ENCODE results near the gene MGME1.

MGME1 gene

GRCh38 chr20:18001131-18001921 is 32.5 kb downstream of the MGME1 start:
- H3K4me3 ChIP-seq (ENCODE audit: low read length in 2 of 2) = no peak overlapping the region
- no peak overlapping the region for H3K27ac ChIP-seq (replicated peaks; ENCODE audit: low read length)
- no peak overlapping the region for H2BK15ac ChIP-seq (ENCODE audit: low read length)
- no peak overlapping the region for H3K9ac ChIP-seq (ENCODE audit: low read depth, low read length, poor library complexity)
- H2BK120ac ChIP-seq (ENCODE audit: low read depth, low read length) = no peak overlapping the region
- peaks cover 6 to 13% of the 10 kb centered on the region in 2 donors for H3K4me1 ChIP-seq (ENCODE audit: control insufficient read depth in 2 of 2, insufficient read depth in 1 of 2, low read depth in 1 of 2, low read length in 2 of 2)
- H2BK12ac ChIP-seq (ENCODE audit: low read length) = no peak overlapping the region
- H4K91ac ChIP-seq (ENCODE audit: low read depth, low read length, poor library complexity) = no peak overlapping the region
- no peak overlapping the region for H3K4me2 ChIP-seq (ENCODE audit: insufficient read depth, low read length, poor library complexity, severe bottlenecking)
- DNase-seq (ENCODE audit: low spot score) = no peak
- no peak overlapping the region for H2BK5ac ChIP-seq (ENCODE audit: low read length)
- no peak overlapping the region for H2AK5ac ChIP-seq (ENCODE audit: low read depth, low read length)
- H3K9me3 ChIP-seq (replicated peaks in 1 of 2; ENCODE audit: control insufficient read depth in 2 of 2, insufficient read depth in 1 of 2, low read depth in 1 of 2, low read length in 2 of 2) = no peaks in the 10 kb centered on the region
- H2AFZ ChIP-seq (ENCODE audit: low read length) = peak overlapping the region; percentile 20
- whole genome bisulfite sequencing, 2 donors (ENCODE audit: extremely low coverage in 2 of 2, insufficient read length in 2 of 2, insufficient replicate concordance in 1 of 2) = no CpG with 5 or more reads among the region's 10 CpGs
- peak overlapping the region; percentile 3 for H3K18ac ChIP-seq (ENCODE audit: low read length)
- no peak overlapping the region for H3K14ac ChIP-seq (ENCODE audit: low read length)
- H3K27me3 ChIP-seq (ENCODE audit: control insufficient read depth in 3 of 3, insufficient read depth in 3 of 3, low read depth in 1 of 3, low read length in 3 of 3) = no peaks in the 10 kb centered on the region
- H3K23ac ChIP-seq (ENCODE audit: low read depth, low read length, poor library complexity) = no peak overlapping the region
- no peak overlapping the region for H4K8ac ChIP-seq (ENCODE audit: low read depth, low read length)
- H3K4ac ChIP-seq (ENCODE audit: low read length) = no peak overlapping the region
- no peaks in the 10 kb centered on the region for H3K36me3 ChIP-seq (replicated peaks in 1 of 2; ENCODE audit: control insufficient read depth in 2 of 2, insufficient read depth in 2 of 2, low read length in 2 of 2)
- no peaks in the 10 kb centered on the region for H3K79me1 ChIP-seq (ENCODE audit: low read depth, low read length)

GRCh38 chr20:18003897-18004296 is 35.1 kb downstream of the MGME1 start:
- WGBS, 2 donors (ENCODE audit: extremely low coverage in 2 of 2, insufficient read length in 2 of 2, insufficient replicate concordance in 1 of 2) = no CpG with 5 or more reads among the region's 5 CpGs
- Histone ChIP-seq H4K8ac (ENCODE audit: low read depth, low read length) (no peak overlapping the region), H3K23ac (ENCODE audit: low read depth, low read length, poor library complexity) (no peak overlapping the region), H2BK5ac (ENCODE audit: low read length) (no peak overlapping the region), H2BK15ac (ENCODE audit: low read length) (no peak overlapping the region), H3K79me1 (ENCODE audit: low read depth, low read length) (no peaks in the 10 kb centered on the region), H3K9ac (ENCODE audit: low read depth, low read length, poor library complexity) (no peak overlapping the region), H3K4ac (ENCODE audit: low read length) (no peak overlapping the region), H2BK120ac (ENCODE audit: low read depth, low read length) (no peak overlapping the region), H3K4me2 (ENCODE audit: insufficient read depth, low read length, poor library complexity, severe bottlenecking) (no peak overlapping the region), H3K9me3 (replicated peaks in 1 of 2; ENCODE audit: control insufficient read depth in 2 of 2, insufficient read depth in 1 of 2, low read depth in 1 of 2, low read length in 2 of 2) (no peaks in the 10 kb centered on the region), H3K36me3 (replicated peaks in 1 of 2; ENCODE audit: control insufficient read depth in 2 of 2, insufficient read depth in 2 of 2, low read length in 2 of 2) (no peaks in the 10 kb centered on the region), H3K4me1 (ENCODE audit: control insufficient read depth in 2 of 2, insufficient read depth in 1 of 2, low read depth in 1 of 2, low read length in 2 of 2) (peaks cover 6 to 13% of the 10 kb centered on the region in 2 donors), H2AFZ (ENCODE audit: low read length) (no peak overlapping the region), H3K18ac (ENCODE audit: low read length) (no peak overlapping the region), H3K14ac (ENCODE audit: low read length) (no peak overlapping the region), H3K27ac (replicated peaks; ENCODE audit: low read length) (no peak overlapping the region), H4K91ac (ENCODE audit: low read depth, low read length, poor library complexity) (no peak overlapping the region), H3K4me3 (ENCODE audit: low read length in 2 of 2) (no peak overlapping the region), H2BK12ac (ENCODE audit: low read length) (no peak overlapping the region), H3K27me3 (ENCODE audit: control insufficient read depth in 3 of 3, insufficient read depth in 3 of 3, low read depth in 1 of 3, low read length in 3 of 3) (no peaks in the 10 kb centered on the region), H2AK5ac (ENCODE audit: low read depth, low read length) (no peak overlapping the region)
- no peak for DNase-seq (ENCODE audit: low spot score)

- Histone ChIP-seq H4K8ac (ENCODE audit: low read depth, low read length) (no peak overlapping the region), H2BK12ac (ENCODE audit: low read length) (no peak overlapping the region), H3K9me3 (replicated peaks in 1 of 2; ENCODE audit: control insufficient read depth in 2 of 2, insufficient read depth in 1 of 2, low read depth in 1 of 2, low read length in 2 of 2) (no peaks in the 10 kb centered on the region), H3K4me3 (ENCODE audit: low read length in 2 of 2) (no peak overlapping the region), H3K27ac (replicated peaks; ENCODE audit: low read length) (no peak overlapping the region), H3K18ac (ENCODE audit: low read length) (peak overlapping the region; percentile 32), H3K79me1 (ENCODE audit: low read depth, low read length) (no peaks in the 10 kb centered on the region), H2AFZ (ENCODE audit: low read length) (no peak overlapping the region), H2BK5ac (ENCODE audit: low read length) (no peak overlapping the region), H3K9ac (ENCODE audit: low read depth, low read length, poor library complexity) (no peak overlapping the region), H2BK15ac (ENCODE audit: low read length) (no peak overlapping the region), H2AK5ac (ENCODE audit: low read depth, low read length) (peak overlapping the region; percentile 48), H3K36me3 (replicated peaks in 1 of 2; ENCODE audit: control insufficient read depth in 2 of 2, insufficient read depth in 2 of 2, low read length in 2 of 2) (no peaks in the 10 kb centered on the region), H3K14ac (ENCODE audit: low read length) (no peak overlapping the region), H2BK120ac (ENCODE audit: low read depth, low read length) (no peak overlapping the region), H3K27me3 (ENCODE audit: control insufficient read depth in 3 of 3, insufficient read depth in 3 of 3, low read depth in 1 of 3, low read length in 3 of 3) (no peaks in the 10 kb centered on the region), H3K4ac (ENCODE audit: low read length) (no peak overlapping the region), H3K23ac (ENCODE audit: low read depth, low read length, poor library complexity) (no peak overlapping the region), H3K4me2 (ENCODE audit: insufficient read depth, low read length, poor library complexity, severe bottlenecking) (no peak overlapping the region), H3K4me1 (ENCODE audit: control insufficient read depth in 2 of 2, insufficient read depth in 1 of 2, low read depth in 1 of 2, low read length in 2 of 2) (peaks cover 6 to 13% of the 10 kb centered on the region in 2 donors), H4K91ac (ENCODE audit: low read depth, low read length, poor library complexity) (no peak overlapping the region)
- no CpG with 5 or more reads among the region's 8 CpGs for WGBS, 2 donors (ENCODE audit: extremely low coverage in 2 of 2, insufficient read length in 2 of 2, insufficient replicate concordance in 1 of 2)
- DNase-seq (ENCODE audit: low spot score) = no peak
Observed at GRCh38 chr20:18004384-18005031, 35.7 kb downstream of the MGME1 start.

GRCh38 chr20:18005170-18005989 is 36.6 kb downstream of the MGME1 start:
- H3K4ac ChIP-seq (ENCODE audit: low read length) = no peak overlapping the region
- H3K79me1 ChIP-seq (ENCODE audit: low read depth, low read length) = no peaks in the 10 kb centered on the region
- H2BK5ac ChIP-seq (ENCODE audit: low read length) = no peak overlapping the region
- H3K4me3 ChIP-seq (ENCODE audit: low read length in 2 of 2) = peak overlapping the region in 1 of 2 donors; percentile 39
- no peak overlapping the region for H3K9ac ChIP-seq (ENCODE audit: low read depth, low read length, poor library complexity)
- H3K4me2 ChIP-seq (ENCODE audit: insufficient read depth, low read length, poor library complexity, severe bottlenecking) = no peak overlapping the region
- H4K91ac ChIP-seq (ENCODE audit: low read depth, low read length, poor library complexity) = no peak overlapping the region
- no peaks in the 10 kb centered on the region for H3K36me3 ChIP-seq (replicated peaks in 1 of 2; ENCODE audit: control insufficient read depth in 2 of 2, insufficient read depth in 2 of 2, low read length in 2 of 2)
- H3K9me3 ChIP-seq (replicated peaks in 1 of 2; ENCODE audit: control insufficient read depth in 2 of 2, insufficient read depth in 1 of 2, low read depth in 1 of 2, low read length in 2 of 2) = no peaks in the 10 kb centered on the region
- peak overlapping the region; percentile 45 for H3K18ac ChIP-seq (ENCODE audit: low read length)
- H4K8ac ChIP-seq (ENCODE audit: low read depth, low read length) = no peak overlapping the region
- H3K27me3 ChIP-seq (ENCODE audit: control insufficient read depth in 3 of 3, insufficient read depth in 3 of 3, low read depth in 1 of 3, low read length in 3 of 3) = no peaks in the 10 kb centered on the region
- peak overlapping the region; percentile 23 for H2BK15ac ChIP-seq (ENCODE audit: low read length)
- H2AFZ ChIP-seq (ENCODE audit: low read length) = peak overlapping the region; percentile 1
- peak overlapping the region; percentile 4 for H2BK12ac ChIP-seq (ENCODE audit: low read length)
- peaks cover 6 to 13% of the 10 kb centered on the region in 2 donors for H3K4me1 ChIP-seq (ENCODE audit: control insufficient read depth in 2 of 2, insufficient read depth in 1 of 2, low read depth in 1 of 2, low read length in 2 of 2)
- no peak overlapping the region for H3K14ac ChIP-seq (ENCODE audit: low read length)
- WGBS, 2 donors (ENCODE audit: extremely low coverage in 2 of 2, insufficient read length in 2 of 2, insufficient replicate concordance in 1 of 2) = no CpG with 5 or more reads among the region's 21 CpGs
- no peak overlapping the region for H3K27ac ChIP-seq (replicated peaks; ENCODE audit: low read length)
- H2BK120ac ChIP-seq (ENCODE audit: low read depth, low read length) = no peak overlapping the region
- no peak for DNase-seq (ENCODE audit: low spot score)
- no peak overlapping the region for H3K23ac ChIP-seq (ENCODE audit: low read depth, low read length, poor library complexity)
- H2AK5ac ChIP-seq (ENCODE audit: low read depth, low read length) = no peak overlapping the region
